K562 treated with DMSO at 1 percent for 48 hours (cell line): ENCODE data around the gene ASF1A. TPM values are rescaled to one million over a fixed set of nuclear protein-coding genes. Genes with fewer than 3 reads are reported as not detected.

Experiments used
- total RNA-seq: library from RNA; unstranded; fragments of 300-600 nt; gene quantifications from 2 replicates; pipeline ENCODE4 v1.2.3, GENCODE V29; 2022; ENCODE audit warnings: low replicate concordance; ENCODE audit errors: extremely low read depth

Gene ASF1A
- not detected in 2 replicates for total RNA-seq

GRCh38 chr6:118893807-118894424 is at the start of gene ASF1A:
Gene ASF1A (plus strand): TSS chr6:118894152. CDS start chr6:118894414, 262 bp downstream.

DNA sequence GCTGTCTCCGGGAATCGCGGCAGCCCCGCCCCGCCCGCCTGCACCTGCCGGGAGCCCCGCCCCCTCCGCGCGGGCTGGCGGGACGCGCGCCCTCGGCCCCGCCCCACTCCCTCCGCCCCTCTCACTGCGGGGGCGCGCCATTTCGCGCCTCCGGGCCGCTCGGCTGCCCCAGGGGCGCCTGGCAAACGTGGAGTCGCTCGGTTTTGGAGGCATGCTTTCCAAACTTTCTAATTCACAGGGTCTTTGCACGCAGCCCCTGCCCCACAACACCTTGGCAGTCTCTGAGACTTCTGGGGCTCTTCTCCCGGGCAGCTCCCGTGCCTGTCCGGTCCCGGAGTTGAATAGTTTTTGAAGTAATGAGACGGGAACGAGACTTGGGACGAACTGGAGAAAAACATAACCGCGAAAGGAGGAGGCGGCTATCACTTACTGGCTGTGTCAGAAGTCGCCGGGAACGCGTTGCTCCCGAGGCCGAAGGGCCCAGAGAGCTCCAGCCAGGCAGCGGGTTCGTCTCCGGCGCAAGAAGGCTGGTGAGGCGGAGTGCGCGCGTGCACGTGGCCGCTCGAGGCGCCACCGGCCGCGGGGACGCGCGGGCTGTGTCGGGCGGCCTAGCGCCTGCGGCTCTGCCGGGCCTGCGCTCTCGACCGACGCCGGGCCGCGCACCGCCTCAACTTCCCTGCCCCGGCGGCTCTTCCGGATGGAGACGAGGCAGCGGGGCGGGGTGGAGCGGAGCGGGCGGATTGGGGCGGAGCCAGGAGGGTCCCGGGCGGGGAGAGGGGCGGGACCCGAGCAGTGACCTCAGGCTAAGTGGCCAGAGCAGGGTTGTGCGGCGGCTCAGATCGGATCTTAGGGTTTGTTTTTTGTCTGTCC is 40.7 kb downstream of the ASF1A start, which contains the start of gene MCM9:
TSS of gene MCM9 (minus strand) at position 699 of the 870 bp plus-strand sequence. CDS start 3,436 bp downstream, outside the sequence.

Other genes starting within 250 kb of the ASF1A start
- not detected in 2 replicates for gene CEP85L, start 242.6 kb upstream of the ASF1A start, total RNA-seq
- not detected in 2 replicates for gene MCM9, start 41.0 kb downstream of the ASF1A start, total RNA-seq
- not detected in 2 replicates for gene FAM184A, start 184.5 kb downstream of the ASF1A start, total RNA-seq